PC-3 (cell line): Measurements from ENCODE around the gene VTI1A. TPM values are rescaled to one million over a fixed set of nuclear protein-coding genes. Genes with fewer than 3 reads are reported as not detected.
A peak's percentile ranks its signal among the peaks of the same experiment; 100 is the strongest.

ENCODE experiments used
- ATAC-seq: fragments of 200-7000 bp; cut with Tn5 transposase; 2 replicates; pipeline ENCODE4 v1.9.1; 2020; ENCODE audit warnings: mild to moderate bottlenecking, moderate library complexity
- BruUV-seq: library from RNA; stranded (reverse); fragments of 400-500 nt; replicated peaks from 2 replicates; lab custom pipeline; 2021; lab: Mats Ljungman, UMichigan
- CTCF ChIA-PET: fragments of 300-600 bp; sonication (Branson Sonifier 250); formaldehyde crosslinking; loops from one replicate; lab custom pipeline; 2022; ENCODE audit warnings: antibody characterized with exemption; lab: Charles Lee
- POLR2A ChIA-PET: fragments of 300-600 bp; sonication (Branson Sonifier 250); formaldehyde crosslinking; loops from one replicate; lab custom pipeline; 2022; ENCODE audit warnings: antibody characterized with exemption; ENCODE audit not compliant: unreplicated experiment; lab: Charles Lee
- DNase-seq: peaks from one replicate; pipeline ENCODE4 v3.0.0-alpha.2; 2015
- H2AFZ ChIP-seq: fragments of 300-600 bp; sonication (generic); 2 replicates; pipeline ENCODE4 v1.6.0; 2016; ENCODE audit warnings: antibody characterized with exemption, low read length
- H3F3A ChIP-seq: fragments of 300-600 bp; sonication (generic); one replicate; pipeline ENCODE4 v1.6.0; 2017; ENCODE audit warnings: antibody characterized with exemption, low read length, control low read depth, mild to moderate bottlenecking; ENCODE audit not compliant: unreplicated experiment
- H3K27ac ChIP-seq: fragments of 300-600 bp; sonication (generic); 2 replicates; pipeline ENCODE4 v1.5.1; 2016; ENCODE audit warnings: mild to moderate bottlenecking, low read length
- H3K27me3 ChIP-seq: fragments of 300-600 bp; sonication (generic); 2 replicates; pipeline ENCODE4 v1.6.1; 2016; ENCODE audit warnings: low read length, mixed read lengths
- H3K36me3 ChIP-seq: fragments of 300-600 bp; sonication (generic); 2 replicates; pipeline ENCODE4 v1.6.1; 2016; ENCODE audit warnings: low read depth, mixed run types, low read length, mixed read lengths
- H3K4me1 ChIP-seq: fragments of 300-600 bp; sonication (generic); 2 replicates; pipeline ENCODE4 v1.5.1; 2016; ENCODE audit warnings: low read length; ENCODE audit not compliant: insufficient read depth
- H3K4me2 ChIP-seq: fragments of 300-600 bp; sonication (generic); 2 replicates; pipeline ENCODE4 v1.6.0; 2016; ENCODE audit warnings: low read length
- H3K4me3 ChIP-seq: fragments of 300-600 bp; sonication (generic); 2 replicates; pipeline ENCODE4 v1.5.1; 2016; ENCODE audit warnings: mild to moderate bottlenecking, low read length, mixed read lengths
- H3K79me2 ChIP-seq: fragments of 300-600 bp; sonication (generic); 2 replicates; pipeline ENCODE4 v1.6.1; 2017; ENCODE audit warnings: low read length, mixed read lengths
- H3K9ac ChIP-seq: fragments of 300-600 bp; sonication (generic); 2 replicates; pipeline ENCODE4 v1.6.0; 2016; ENCODE audit warnings: mild to moderate bottlenecking, low read length
- H3K9me2 ChIP-seq: fragments of 300-600 bp; sonication (generic); replicated peaks from 2 replicates; pipeline ENCODE4 v1.6.1; 2016; ENCODE audit warnings: mixed run types, low read length, mixed read lengths
- H3K9me3 ChIP-seq: fragments of 300-600 bp; sonication (generic); 2 replicates; pipeline ENCODE4 v1.6.1; 2016; ENCODE audit warnings: low read length, mixed read lengths
- H4K20me1 ChIP-seq: fragments of 300-600 bp; sonication (generic); 2 replicates; pipeline ENCODE4 v1.6.1; 2016; ENCODE audit warnings: low read length, mixed read lengths
- CTCF ChIP-seq: fragments of 300-600 bp; sonication (generic); conservative IDR thresholded peaks from 2 replicates; pipeline ENCODE4 v1.5.1; 2017; ENCODE audit warnings: antibody characterized with exemption, low read depth, mild to moderate bottlenecking, low read length
- EZH2 ChIP-seq: fragments of 300-600 bp; sonication (generic); IDR thresholded peaks from one replicate; pipeline ENCODE4 v1.6.1; 2017; ENCODE audit warnings: antibody characterized with exemption, mild to moderate bottlenecking, low read length; ENCODE audit not compliant: unreplicated experiment
- EZH2phosphoT487 ChIP-seq: fragments of 300-600 bp; sonication (generic); IDR thresholded peaks from 2 replicates; pipeline ENCODE4 v1.6.1; 2018; ENCODE audit warnings: mild to moderate bottlenecking, antibody characterized with exemption, low read length, borderline replicate concordance
- intact Hi-C: fragments of 100-400 bp; cut with micrococcal nuclease; formaldehyde crosslinking; loops from 2 replicates; pipeline ENCODE4 v1.9.0; 2023
- total RNA-seq: library from RNA; depleted of rRNA; stranded (reverse); fragments of >200 nt; gene quantifications from 2 replicates; pipeline ENCODE4 v1.2.3, GENCODE V29; 2014

VTI1A gene
- total RNA-seq, 1 experiment from 2014 or later, result 18.1 TPM

- peak; percentile 72 for DNase-seq
- H3K4me3 ChIP-seq, result peak overlapping the region; percentile 2; the same call in 1 of the 2 replicates
- H3K36me3 ChIP-seq, result no peaks in the 10 kb centered on the region
- intact Hi-C loops, result loop anchor here (2.0 kb wide), 1 partner anchor 25 kb away; no protein-coding TSS in a partner anchor
- no peaks in the 10 kb centered on the region for H3K27me3 ChIP-seq
- peak; percentile 32; the same call in 1 of the 2 replicates for ATAC-seq
- H3K4me2 ChIP-seq, result peak overlapping the region; percentile 68
- H3K27ac ChIP-seq, result peak overlapping the region; percentile 40
- H4K20me1 ChIP-seq, result no peaks in the 10 kb centered on the region
- H2AFZ ChIP-seq, result no peak overlapping the region
- TF ChIP-seq EZH2 (no peak), CTCF (no peak), EZH2phosphoT487 (no peak)
- no peaks in the 10 kb centered on the region for H3K9me2 ChIP-seq
- BruUV-seq, result no TSS peak
- peaks cover 35% of the 10 kb centered on the region for H3K4me1 ChIP-seq
- H3K9ac ChIP-seq, result no peak overlapping the region
- CTCF ChIA-PET, result no interaction called here
- H3K9me3 ChIP-seq, result no peaks in the 10 kb centered on the region
- POLR2A ChIA-PET, result no interaction called here
- peaks cover 13% of the 10 kb centered on the region for H3F3A ChIP-seq
- H3K79me2 ChIP-seq, result no peaks in the 10 kb centered on the region
Measured at GRCh38 chr10:112741830-112742402, 294.9 kb downstream of the VTI1A start.

DNA sequence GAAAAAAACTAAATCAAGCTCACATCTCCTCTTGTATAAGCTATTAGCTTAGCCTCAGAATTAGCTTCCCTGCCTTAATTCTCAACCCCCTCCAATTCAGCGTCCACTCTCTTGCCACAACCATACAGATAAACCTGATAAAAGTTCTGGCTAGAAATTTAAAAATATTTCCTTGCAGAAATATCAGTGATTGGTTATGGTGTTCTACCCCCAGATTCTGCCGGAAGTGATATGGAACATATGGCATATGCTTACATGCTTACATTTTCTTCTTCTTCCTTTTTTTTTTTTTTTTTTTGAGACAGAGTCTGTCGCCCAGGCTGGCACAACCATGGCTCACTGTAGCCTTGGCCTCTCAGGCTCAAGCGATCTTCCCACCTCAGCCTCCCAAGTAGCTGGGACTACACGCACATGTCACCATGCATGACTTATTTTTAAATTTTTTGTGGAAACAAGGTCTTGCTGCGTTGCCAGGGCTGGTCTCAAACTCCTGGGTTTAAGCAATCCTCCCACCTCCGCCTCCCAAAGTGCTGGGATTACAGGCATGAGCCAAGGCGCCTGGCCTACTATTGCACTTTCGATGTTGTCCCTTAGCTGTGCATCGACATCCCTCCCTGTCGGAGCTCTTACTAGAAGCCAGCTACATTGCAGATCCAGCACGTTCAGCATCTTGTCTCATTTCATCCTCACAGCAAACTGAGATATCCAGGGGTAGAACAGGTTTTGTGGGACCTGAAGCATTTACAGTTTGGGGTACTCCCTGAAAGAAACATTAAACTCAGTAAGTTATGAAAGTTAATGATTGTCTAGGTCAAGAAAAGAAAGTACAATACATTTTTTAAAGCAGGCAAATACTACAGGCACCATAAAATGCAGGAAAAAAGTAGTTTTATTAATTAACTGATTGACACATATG is 297.4 kb downstream of the VTI1A start:
- H3K9me2 ChIP-seq, result no peaks in the 10 kb centered on the region
- no peak overlapping the region for H3K4me3 ChIP-seq
- no peaks in the 10 kb centered on the region for H3K9me3 ChIP-seq
- DNase-seq (no peak), ATAC-seq (no peak)
- no peaks in the 10 kb centered on the region for H3K79me2 ChIP-seq
- intact Hi-C loops, result no loop called here
- no peak overlapping the region for H3K27ac ChIP-seq
- peaks cover 13% of the 10 kb centered on the region for H3F3A ChIP-seq
- no peak for TF ChIP-seq EZH2
- no peak for TF ChIP-seq EZH2phosphoT487
- TF ChIP-seq CTCF, result no peak
- H3K4me1 ChIP-seq, result peaks cover 35% of the 10 kb centered on the region
- ChIA-PET POLR2A (no interaction called here), CTCF (no interaction called here)
- H2AFZ ChIP-seq, result no peak overlapping the region
- no peaks in the 10 kb centered on the region for H3K27me3 ChIP-seq
- H3K36me3 ChIP-seq, result no peaks in the 10 kb centered on the region
- BruUV-seq, result no TSS peak
- H4K20me1 ChIP-seq, result no peaks in the 10 kb centered on the region
- 0 out of 2 replicates have a peak overlapping the region, but pooled peaks have one; percentile 68 for H3K4me2 ChIP-seq
- no peak overlapping the region for H3K9ac ChIP-seq
